Heart left ventricle (tissue), 13 donors: Measurements from ENCODE around the gene ZNF132.

ENCODE experiments used
- CTCF ChIP-seq, 12 donors: fragments of 200-600 bp; sonication (generic) in 4 of 12; IDR thresholded peaks; one replicate each; pipeline versions ENCODE4 v1.5.0 to v1.8.0; 2018 to 2022; ENCODE audit warnings: antibody characterized with exemption in 12 of 12, mild to moderate bottlenecking in 5 of 12
- POLR2A ChIP-seq, 2 donors: fragments of 450-650 bp; IDR thresholded peaks; one replicate each; pipeline ENCODE4 v1.6.1; 2017; ENCODE audit warnings: antibody characterized with exemption in 2 of 2, mild to moderate bottlenecking in 2 of 2, moderate library complexity in 2 of 2
- donor health status: ischemic (EF 13 %, LVEDD 7.1; RV severe dilation, severe dysfunction).
- donor health status: DM: no; HTN: yes; CAD: no.
- donor health status: DM: no; HTN: no; CAD: no.
- donor health status: ischemic (EF 25% LVEDD 6.9; RV normal size, moderate dysfunction).
- donor health status: ischemic (EF 25% LVEDD 5.7; RV mildly dilated, moderate dysfunction).
- donor health status: ischemic (EF 35%, LVEDD 5.7; RV mildly dilated, moderate dysfunction).
- donor health status: nonischemic (EF 11% LVEDD 7.7; RV severe dilation, severe dysfunction).
- donor health status: DM: yes; HTN: yes; CAD: no.
- donor health status: PGD.
- donor health status: ischemic (EF 29% LVEDD 5.4; RV normal size, mild dysfunction).
- donor health status: nonischemic (EF 23%, LVEDD 6.1; RV moderate dilation, normal function).

DNA sequence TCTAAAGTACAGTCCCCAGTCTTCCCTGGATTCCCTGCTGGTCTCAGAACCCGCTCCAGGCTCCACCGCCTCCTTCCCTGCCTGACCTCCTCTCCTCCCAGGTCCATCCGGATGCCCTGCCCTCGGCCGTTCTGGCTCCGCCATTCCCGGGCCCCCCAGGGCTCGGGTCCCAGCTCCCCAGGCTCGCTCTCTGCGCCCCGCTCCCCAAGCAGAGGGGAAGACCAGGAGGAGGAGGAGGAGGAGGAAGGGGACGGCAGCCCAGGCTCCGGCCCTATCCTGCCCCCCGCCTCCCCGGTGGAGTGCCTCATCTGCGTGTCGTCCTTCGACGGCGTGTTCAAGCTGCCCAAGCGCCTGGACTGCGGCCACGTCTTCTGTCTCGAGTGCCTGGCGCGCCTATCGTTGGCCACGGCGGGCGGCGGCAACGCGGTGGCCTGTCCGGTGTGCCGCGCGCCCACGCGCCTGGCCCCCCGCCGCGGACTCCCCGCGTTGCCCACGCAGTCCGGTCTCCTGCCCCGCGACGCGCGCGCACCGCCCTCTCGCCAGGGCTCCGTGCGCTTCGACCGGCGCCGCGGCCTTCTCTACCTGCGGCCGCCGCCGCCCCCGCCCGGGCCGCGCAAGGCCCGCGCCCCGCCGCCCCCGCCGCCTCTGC is 43.9 kb downstream of the ZNF132 start:
- no peak for TF ChIP-seq CTCF (IDR thresholded peaks at IDR 0.05)
- no peak for TF ChIP-seq POLR2A (IDR thresholded peaks at IDR 0.05)
